Breast epithelium (tissue), 3 donors: ENCODE data around the gene ZNF618.

ENCODE experiments used
- CTCF ChIP-seq, 3 donors: fragments of 450-650 bp; IDR thresholded peaks; one replicate each; pipeline ENCODE4 v1.5.1; 2016 to 2017; ENCODE audit warnings: antibody characterized with exemption in 3 of 3, mild to moderate bottlenecking in 3 of 3, moderate library complexity in 3 of 3
- POLR2A ChIP-seq: fragments of 450-650 bp; IDR thresholded peaks from one replicate; pipeline ENCODE4 v1.6.1; 2016; ENCODE audit warnings: antibody characterized with exemption, mild to moderate bottlenecking, moderate library complexity
- POLR2AphosphoS5 ChIP-seq, 3 donors: sonication (generic); formaldehyde crosslinking; IDR thresholded peaks; one replicate each; pipeline ENCODE4 v1.6.1; 2017; ENCODE audit warnings: antibody characterized with exemption in 3 of 3

GRCh38 chr9:114071197-114071795 is 195.2 kb downstream of the ZNF618 start:
- TF ChIP-seq CTCF (IDR thresholded peaks at IDR 0.05) (no peak), POLR2AphosphoS5 (IDR thresholded peaks at IDR 0.05) (no peak), POLR2A (no peak)
